Hair follicle dermal papilla cell (primary cell): ENCODE measurements around the gene GPATCH8. TPM values are rescaled to one million over a fixed set of nuclear protein-coding genes. Genes with fewer than 3 reads are reported as not detected.

Experiments
- small RNA-seq: library from RNA; depleted of rRNA; stranded (forward); fragments of <200 nt; gene quantifications from one replicate; pipeline ENCODE3, GENCODE V24; 2012
- total RNA-seq: library from RNA; depleted of rRNA; stranded (reverse); fragments of >200 nt; gene quantifications from 2 replicates; pipeline ENCODE4 v1.2.3, GENCODE V29; 2012

The GPATCH8 gene
- 38.7 and 48.2 TPM in 2 replicates for total RNA-seq

DNA sequence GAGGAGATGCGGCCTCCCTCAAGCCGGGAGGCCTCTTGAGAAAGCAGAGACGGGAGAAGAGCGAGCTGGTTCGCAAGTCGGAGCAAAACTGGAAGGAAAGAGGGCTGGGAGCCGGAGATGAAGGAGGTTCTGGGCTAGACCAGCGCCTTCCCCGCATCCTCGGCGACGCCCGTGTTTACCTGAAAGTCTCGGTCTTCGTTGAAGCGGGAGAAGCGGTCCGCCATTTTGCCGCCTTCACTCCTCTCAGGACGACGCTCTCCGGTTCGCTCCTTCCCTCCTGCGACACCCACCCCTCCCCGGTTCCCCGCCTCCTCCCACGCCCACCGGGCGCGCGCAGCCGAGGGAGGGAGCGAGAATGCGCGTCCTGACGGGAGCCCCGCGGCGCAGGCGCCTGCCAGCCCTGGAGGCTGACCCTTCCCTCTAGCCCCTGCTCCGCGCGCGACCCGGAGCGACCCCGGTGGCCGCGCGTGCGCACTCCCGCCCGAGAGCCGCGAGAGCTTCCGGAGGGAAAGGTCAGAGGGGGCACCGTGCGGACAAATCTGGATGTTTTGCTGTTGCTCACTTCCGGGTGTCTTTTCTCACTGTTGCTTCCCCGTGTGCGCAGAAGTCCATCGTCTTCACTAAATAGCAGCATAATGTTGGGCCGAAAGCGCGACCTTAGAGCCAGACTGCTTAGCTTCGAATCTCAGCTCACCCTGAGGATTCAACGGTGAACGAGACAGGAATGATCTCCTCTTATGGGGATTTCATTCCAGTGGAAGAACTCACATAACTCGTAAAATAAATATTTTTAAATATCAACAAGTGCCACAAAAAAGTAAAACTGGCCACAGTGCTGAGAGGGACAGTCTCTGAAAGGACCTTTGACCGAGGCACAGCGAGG is at the start of gene GPATCH8:
GPATCH8 (minus strand) TSS at position 260 of the 883 bp plus-strand sequence; CDS start at position 224, 36 bp downstream.

GRCh38 chr17:44389281-44389680 is 113.9 kb downstream of the GPATCH8 start, which contains the start of gene ITGA2B:
TSS of gene ITGA2B (minus strand) at chr17:44389649. CDS start at chr17:44389473, 176 bp downstream.

GRCh38 chr17:44363613-44364159 is 139.5 kb downstream of the GPATCH8 start, which contains the start of gene FAM171A2:
TSS of gene FAM171A2 (minus strand) at chr17:44363853. CDS start at chr17:44363714, 139 bp downstream.

Small RNA genes within 50 kb of the gene (small RNA-seq; reads per million reads assigned to genes)
- not detected for gene RN7SL258P

Other genes starting within 250 kb of the GPATCH8 start
- gene SLC4A1, start 235.3 kb downstream of the GPATCH8 start, total RNA-seq, result not detected in 2 replicates
- not detected in 2 replicates for gene RUNDC3A, start 194.8 kb downstream of the GPATCH8 start, total RNA-seq
- 76.3 and 76.4 TPM in 2 replicates for gene SLC25A39, start 178.6 kb downstream of the GPATCH8 start, total RNA-seq
- gene GRN, start 158.1 kb downstream of the GPATCH8 start, total RNA-seq, result 201 and 244 TPM in 2 replicates
- gene FAM171A2, start 139.6 kb downstream of the GPATCH8 start, total RNA-seq, result 3.6 and 4.4 TPM in 2 replicates
- 0.36 and 0.49 TPM in 2 replicates for gene ITGA2B, start 113.8 kb downstream of the GPATCH8 start, total RNA-seq
- gene FZD2, start 54.1 kb upstream of the GPATCH8 start, total RNA-seq, result 70.3 and 78.9 TPM in 2 replicates
- under 0.01 and 0.16 TPM in 2 replicates for gene MEIOC, start 153.1 kb upstream of the GPATCH8 start, total RNA-seq
- gene CCDC43, start 186.4 kb upstream of the GPATCH8 start, total RNA-seq, result 23.0 and 23.8 TPM in 2 replicates
- 2.1 and 2.7 TPM in 2 replicates for gene DBF4B, start 205.3 kb upstream of the GPATCH8 start, total RNA-seq